Activated CD4-positive, alpha-beta T cell treated with anti-CD3 and anti-CD28 coated beads, Interleukin-2, amount 50 U/mL, for 24 hours (primary cell): ENCODE measurements around the gene TRIM10.
"Not testable (repeated sequence)": the region's sequence is repeated elsewhere in the genome, so short reads cannot be mapped to it uniquely, and the experiment has no call there.

Experiments
- DNase-seq, 2 donors: peaks; one replicate each; pipeline ENCODE4 v3.0.0-alpha.2; 2020; ENCODE audit warnings: low read depth in 1 of 2, low spot score in 1 of 2

TRIM10 gene

DNA sequence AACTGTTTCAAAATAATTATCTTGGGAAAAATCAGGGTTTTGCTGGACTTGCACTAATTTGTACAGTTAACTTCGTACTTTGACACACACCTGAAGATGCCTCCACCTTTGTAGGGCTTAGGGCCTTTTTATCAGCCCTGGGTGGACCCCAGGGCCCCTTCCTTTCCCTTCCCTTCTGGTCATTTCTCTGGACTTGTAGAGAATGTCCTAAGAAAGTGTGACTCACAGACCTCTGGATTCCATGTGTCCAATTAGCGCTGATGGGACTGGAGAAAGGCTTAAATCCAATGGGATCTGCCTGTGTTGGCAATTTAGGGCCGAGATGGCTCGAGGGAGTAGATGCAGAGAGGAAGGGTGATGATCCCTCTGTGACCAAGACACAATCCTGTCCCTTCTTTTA lies 11.7 kb upstream of the TRIM10 start:
- no peak for DNase-seq

DNA sequence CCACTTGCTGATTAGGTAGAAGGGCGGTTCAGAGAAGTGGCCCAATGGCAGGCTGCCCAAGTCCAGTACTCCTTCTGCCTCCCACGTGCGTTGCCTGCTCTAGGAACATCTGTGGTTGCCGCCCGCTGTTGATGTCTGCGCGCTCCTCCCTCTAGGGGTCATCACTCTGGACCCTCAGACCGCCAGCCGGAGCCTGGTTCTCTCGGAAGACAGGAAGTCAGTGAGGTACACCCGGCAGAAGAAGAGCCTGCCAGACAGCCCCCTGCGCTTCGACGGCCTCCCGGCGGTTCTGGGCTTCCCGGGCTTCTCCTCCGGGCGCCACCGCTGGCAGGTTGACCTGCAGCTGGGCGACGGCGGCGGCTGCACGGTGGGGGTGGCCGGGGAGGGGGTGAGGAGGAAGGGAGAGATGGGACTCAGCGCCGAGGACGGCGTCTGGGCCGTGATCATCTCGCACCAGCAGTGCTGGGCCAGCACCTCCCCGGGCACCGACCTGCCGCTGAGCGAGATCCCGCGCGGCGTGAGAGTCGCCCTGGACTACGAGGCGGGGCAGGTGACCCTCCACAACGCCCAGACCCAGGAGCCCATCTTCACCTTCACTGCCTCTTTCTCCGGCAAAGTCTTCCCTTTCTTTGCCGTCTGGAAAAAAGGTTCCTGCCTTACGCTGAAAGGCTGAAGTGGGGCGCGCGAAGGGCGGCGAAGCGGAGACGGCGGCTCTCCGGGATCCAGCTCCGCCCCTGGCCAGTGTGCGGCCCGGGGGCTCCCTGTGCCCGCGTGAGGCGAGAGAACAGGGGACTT lies 10.9 kb upstream of the TRIM10 start:
- DNase-seq: no peak

DNA sequence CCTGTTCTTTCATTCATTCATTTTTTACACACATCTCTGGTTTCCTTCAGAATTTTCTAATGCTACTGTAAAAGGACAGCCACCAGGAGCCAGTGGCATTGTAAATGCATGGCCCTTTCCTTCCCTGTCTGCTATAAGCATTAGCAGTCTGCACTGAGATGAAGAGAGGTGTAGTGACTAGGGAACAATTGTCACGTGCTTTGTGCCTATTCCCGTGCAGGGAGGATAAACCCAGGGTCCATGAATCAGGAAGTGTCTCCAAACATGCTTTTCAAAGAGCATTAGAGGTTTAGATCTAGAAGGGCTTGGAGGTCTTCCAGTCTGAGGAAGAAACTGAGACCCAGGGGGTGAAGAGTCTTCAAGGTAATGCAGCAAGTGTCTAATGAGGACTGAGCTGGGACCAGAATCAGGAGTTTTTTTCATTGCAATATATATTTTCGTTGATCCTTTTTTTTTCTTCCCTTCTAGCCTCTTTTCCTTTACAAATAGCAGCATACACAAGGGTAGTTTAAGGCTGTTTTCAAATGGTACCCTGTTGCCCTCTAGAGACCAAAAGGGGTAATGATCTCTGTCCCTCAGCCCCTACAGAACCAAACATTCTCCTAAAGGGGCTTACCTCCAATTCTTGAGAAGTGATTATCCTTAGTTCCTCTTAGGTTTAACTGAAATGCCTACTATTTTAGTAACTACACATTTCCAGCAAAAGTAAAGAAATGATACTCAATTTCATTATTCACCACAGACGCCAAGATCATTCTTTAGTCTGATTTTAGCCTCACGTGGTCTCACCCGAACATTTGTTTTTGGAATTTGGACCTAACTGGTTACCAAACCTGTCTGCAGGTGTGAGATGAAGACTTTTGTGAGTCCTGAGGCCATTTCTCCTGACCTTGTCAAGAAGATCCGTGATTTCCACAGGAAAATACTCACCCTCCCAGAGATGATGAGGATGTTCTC lies 8.9 kb upstream of the TRIM10 start:
- peak in 1 of 2 donors; percentile 24 for DNase-seq

DNA sequence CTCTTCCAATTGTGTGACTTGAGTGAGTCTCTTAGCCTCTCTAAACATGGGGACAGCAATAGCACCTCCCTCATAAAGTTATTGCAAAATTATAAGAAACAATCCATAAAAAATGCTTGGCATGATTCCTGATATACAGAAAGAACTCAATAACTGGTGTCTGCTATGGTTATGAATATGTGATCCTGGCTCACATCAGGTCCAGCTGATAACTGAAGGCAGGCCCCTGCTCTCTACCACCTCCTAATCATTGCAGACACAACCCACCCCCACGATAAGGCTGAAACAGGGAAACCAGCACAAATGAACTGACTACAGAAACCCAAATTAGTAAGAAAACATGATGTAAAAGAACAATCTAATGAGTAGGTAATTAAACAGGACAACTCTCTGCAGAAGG lies 7.7 kb upstream of the TRIM10 start:
- DNase-seq: no peak

DNA sequence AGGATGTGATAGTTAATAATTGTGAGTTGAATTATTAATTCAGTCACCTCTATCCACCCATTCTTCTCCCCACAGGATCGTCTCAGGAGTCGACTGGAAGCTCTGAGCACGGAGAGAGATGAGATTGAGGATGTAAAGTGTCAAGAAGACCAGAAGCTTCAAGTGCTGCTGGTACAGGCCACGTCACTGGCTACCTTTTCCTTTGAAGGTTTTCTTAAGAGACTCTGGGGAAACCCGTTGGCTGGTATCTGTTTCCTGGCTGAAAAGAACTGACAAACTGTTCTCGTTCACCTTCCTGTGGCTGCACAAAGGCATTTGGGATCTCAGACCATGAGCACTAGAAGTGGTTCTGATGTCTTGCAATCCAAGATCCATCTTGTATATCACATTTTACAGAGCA lies 6.1 kb upstream of the TRIM10 start:
- peak in 1 of 2 donors; percentile 10 for DNase-seq

DNA sequence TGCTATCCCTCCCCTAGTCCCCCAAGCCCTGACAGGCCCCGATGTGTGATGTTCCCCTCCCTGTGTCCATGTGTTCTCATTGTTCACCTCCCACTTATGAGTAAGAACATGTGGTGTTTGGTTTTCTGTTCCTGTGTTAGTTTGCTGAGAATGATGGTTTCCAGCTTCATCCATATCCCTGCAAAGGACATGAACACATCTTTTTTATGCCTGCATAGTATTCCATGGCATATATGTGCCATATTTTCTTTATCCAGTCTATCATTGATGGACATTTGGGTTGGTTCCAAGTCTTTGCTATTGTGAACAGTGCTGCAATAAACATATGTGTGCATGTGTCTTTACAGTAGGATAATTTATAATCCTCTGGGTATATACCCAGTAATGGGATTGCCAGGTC lies 4.2 kb upstream of the TRIM10 start:
- DNase-seq: not testable (repeated sequence)

DNA sequence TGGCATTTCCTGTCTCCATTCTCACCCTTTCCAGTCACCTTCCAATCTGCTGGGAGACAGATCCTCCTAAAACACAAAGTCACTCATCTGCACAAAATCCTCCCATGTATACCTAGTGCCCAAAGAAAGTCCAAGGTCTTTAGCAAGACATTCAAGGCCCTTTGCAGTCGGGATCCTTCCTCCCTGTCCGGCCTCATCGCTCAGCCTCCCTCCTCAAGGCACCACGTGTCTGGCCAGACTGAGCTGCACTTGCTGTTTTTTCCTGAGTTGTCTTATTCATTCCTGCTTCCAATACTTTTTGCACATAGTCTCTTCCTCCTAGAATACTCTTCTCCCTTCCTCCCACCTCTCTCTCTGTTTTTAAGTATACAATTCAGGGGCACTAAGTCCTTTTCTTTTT lies 3.7 kb upstream of the TRIM10 start:
- no peak for DNase-seq

DNA sequence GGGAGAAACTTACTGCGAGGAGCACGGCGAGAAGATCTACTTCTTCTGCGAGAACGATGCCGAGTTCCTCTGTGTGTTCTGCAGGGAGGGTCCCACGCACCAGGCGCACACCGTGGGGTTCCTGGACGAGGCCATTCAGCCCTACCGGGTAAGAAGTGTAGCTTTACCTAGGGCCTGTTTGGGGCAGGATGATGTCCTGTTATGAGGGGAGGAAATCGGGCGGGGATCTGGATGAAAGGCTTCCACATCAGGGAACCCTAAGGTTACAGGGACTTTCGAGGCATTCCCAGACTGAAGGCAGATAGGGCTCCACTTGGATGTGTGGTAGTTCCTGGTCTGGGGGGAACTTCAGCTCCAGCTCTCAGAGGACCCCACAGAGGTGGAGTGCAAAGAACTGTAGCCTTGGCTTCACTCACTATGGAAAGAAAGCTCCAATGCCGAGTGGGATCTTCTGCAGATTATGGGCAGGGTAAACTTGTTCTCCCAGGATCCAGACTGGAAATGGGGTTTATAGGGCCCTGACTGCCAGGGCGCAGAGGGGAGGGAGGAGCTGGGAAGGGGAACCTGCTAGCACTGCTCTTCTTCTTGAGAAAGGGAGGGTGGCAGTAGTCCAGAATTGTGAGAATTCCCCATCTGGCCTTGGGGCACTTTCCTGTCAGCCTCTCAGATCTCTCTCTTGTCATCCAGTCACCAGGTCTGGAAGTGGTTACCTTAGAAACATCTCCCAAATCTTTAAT lies 3.1 kb upstream of the TRIM10 start:
- DNase-seq: no peak

DNA sequence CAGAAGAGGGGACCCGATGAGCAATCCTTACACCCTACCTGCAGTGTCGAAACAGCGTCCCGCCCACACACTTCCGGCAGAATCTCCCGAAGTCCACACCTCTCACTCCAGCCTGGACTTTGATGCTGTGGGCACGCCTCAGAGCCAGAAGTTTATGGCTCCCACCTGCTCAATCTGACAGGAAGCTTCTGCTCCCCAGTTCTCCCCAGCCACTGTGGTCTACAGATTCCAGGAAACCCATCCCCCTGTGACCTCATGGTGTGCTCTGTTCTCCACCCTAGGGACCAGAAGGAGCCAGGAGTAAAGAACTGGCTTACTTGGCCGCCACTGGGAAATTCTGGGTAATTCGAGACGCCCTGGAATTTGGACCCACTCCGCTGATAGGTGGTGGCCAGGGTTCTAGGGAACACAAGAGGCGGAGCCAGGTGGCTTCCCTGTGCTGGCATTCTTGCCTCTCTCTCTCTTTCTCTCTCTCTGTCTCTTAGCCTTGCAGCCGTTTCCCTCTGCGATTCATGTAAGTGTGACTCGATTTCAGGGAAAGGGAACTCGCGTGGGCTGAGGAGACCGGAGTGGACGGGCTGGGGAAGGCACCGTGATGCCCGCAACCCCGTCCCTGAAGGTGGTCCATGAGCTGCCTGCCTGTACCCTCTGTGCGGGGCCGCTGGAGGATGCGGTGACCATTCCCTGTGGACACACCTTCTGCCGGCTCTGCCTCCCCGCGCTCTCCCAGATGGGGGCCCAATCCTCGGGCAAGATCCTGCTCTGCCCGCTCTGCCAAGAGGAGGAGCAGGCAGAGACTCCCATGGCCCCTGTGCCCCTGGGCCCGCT lies 2.3 kb upstream of the TRIM10 start, which contains the start of gene TRIM15:
Gene TRIM15 (plus strand): TSS at position 457 of the 828 bp plus-strand sequence. CDS start 139 bp downstream, at position 596.
- peak; percentile 31 to 35 for DNase-seq

DNA sequence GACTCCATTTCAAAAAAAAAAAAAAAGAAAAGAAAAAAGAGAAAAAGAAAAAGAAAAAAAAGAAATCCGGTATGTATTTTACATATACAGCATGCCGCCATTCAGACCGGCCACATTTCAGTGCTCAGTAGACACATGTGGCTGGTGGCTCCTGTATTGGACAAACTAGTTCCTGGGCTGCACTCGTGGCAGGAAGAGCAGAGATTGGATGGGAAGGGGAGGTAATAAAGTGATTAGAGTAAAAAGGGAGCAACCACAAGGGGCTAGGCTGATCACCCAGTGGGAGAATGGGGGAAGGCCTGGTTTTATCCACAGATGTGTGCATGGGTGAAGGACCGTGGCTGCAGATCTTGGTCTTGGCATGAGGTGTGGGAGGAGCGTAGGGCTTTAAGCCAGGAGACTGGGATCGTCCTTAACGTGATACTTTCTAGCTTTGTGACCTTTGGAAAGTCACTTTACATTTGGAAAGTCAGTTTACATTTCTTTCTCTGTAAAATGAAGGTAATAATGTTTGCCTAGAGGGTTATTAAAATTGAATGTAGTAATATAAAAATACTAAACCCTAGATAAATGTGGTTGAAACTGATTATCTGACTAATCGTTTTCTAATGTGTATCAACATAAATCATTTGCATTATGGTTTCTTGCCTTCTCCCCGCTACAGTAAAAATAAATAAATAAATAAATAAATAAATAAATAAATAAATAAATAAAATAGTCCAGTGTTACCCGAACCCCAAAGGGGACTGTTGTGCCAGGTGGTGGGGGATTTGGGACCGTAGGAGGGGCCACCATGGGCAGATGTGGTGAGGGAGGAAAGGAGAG lies 1.5 kb upstream of the TRIM10 start:
- DNase-seq: no peak

DNA sequence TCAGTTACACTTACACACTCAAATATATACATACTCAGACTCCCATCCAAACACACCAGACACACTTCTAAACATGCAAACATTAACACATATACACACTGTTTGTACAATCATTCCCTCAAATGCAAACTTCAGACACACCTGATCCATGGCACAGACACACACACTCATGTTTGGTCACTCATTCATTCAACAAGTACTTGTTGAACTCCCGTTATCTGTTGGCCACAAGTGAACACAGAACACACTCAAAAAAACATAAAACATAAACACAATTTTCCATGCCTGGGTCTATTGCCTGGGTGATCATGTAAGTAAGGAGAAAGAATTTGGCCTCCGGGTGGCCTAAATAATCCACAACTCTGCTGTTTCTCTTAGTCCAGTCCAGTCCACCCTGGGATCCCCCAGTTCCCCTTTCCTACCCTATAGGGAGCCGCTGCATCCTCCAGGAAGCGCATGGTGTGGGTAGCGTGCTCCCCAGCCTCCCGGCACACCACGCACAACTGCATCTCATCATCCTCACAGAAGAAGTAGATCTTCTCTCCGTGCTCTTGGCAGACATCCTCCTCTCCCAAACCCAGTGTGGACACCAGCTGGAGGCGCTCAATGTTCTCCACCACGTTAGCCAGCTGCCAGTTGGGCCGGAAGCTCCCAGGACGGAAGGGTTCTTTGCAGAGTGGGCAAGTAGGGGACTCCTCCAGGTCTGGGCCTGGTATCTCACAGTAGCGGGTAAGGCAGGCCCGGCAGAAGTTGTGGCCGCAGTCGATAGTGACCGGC lies 815 bp downstream of the TRIM10 start:
- DNase-seq: no peak

DNA sequence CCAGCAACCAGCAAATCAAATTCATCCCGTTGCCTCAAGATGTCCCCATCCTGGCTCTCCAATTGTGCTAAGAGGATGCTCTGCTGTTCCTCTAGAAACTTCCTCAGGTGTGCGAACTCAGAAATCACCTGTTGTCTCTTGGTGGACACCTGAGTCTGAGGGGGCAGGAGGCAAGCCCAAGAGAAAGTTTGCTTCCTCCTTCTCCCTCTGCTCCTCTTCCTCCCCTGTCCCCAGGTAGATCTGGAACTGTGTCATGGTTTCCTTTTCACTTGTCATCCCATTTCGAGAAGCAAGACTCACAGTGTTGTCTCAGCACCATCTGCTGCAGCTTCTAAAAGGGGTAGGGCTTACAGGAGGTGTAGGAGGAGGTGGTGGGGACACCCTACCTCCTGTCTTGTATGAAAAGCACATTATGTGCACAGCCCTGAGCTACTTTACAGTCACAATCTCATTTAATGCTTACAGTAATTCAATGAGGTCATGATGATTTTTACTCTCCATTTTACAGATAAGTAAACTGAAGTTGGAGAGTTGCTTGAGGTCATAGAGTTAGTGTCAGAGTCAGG lies 2.5 kb downstream of the TRIM10 start:
- DNase-seq: no peak

DNA sequence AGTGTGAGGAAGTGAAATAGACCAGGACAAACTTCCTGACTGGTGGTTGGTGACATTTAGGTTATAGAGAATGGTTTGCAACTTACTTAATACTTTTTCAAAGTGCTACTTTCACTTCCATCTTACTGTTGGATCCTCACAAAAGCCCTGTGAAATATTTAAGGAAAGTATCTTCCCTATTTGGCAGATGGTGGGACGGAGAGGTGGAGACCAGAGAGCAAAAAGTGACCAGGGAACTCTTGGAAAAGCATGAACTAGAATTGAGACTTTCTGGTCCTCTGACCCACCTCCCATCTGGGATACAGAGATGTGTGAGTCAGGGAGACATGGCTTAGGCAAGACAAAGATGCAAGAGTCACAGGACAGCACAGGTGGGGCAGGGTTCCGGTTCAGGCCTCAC lies 3.0 kb downstream of the TRIM10 start:
- DNase-seq: no peak

DNA sequence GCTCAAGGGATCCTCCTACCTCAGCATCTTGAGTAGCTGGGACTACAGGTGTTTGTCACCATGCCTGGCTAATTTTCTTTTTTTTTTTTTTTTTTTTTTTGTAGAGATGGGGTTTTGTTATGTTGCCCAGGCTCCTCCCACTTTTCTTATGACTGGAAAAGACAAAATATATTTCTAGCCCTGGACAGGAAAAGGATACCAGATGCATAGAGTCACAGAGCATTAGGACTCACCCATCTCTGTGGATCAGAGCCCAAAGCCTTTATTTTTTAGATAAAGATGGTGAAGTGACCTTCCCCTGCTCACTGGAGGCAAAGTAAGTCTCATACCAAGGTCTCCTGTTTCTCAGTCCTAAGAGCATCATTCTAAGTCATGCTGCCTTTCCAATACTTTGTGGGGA lies 3.4 kb downstream of the TRIM10 start:
- DNase-seq: no peak

DNA sequence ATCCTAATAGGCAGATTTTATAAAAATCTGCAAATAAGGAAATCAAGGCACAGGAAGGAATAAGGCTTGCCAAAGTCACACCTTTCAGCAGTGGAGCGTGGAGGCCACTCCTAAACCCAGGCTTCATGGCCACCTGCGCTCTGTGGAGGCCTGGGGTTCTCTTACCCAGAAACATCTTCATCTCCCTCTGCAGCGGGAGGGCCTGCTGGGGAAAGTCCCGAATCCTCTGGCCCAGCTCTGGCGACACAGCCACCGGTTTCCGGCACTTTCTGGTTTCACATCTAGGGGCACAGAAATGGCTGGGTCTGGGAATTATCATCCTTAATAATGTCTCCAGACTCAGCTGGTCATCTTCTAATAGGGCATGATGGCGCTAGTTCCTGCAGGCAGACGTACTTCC lies 4.2 kb downstream of the TRIM10 start:
- no peak for DNase-seq

DNA sequence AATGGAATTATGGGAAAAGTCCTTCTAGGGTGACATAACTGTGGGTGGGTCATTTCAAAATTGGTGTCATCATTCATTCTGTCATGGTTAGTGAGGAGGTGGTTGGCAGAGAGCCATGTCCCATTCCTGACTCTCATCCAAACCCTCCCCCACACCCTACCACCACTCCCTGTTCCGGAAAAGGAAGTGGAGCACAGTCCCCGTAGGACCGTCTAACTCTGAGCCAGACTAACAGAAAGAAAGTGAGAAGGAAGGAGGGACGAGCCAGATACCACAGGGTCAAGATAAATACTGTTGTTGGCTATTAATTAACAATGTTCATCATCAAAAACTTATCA lies 4.8 kb downstream of the TRIM10 start:
- no peak for DNase-seq

DNA sequence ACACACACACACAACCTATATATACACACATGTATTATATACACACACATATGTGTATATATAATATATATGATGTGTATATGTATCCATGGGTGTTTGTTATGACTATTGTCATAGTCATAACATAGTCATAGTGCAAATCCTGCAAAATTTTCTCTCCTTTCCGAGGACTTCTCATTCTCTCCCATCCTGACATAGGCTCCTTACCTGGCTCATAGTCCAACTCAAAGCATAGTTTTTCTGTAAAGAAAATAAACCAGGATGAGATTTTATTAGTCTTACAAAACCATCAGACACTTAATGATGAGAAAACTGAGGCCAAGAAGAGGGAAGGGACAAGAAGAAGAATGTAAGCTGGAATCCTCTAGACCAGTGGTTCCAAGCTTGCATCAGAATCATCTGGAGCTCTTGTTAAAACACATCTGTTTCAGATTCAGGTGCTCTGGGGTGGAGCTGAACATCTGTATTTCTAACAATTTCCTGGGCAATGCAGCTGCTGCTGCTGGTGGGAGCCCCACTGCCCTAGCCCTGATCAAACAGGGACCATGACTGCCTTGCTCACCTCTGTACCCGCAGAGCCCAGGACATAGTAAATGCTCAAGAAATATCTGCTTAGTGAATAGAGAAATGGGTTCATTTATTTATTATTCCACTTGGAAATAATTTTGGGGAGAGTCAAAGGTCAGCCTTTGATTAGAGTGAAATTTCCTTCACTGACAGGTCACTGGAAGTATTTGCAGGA lies 5.3 kb downstream of the TRIM10 start:
- no peak for DNase-seq
